GM12872 (cell line): Measurements from ENCODE around the gene PCDHB16.

Source experiments
- CTCF ChIP-seq: IDR thresholded peaks from 3 replicates; pipeline ENCODE4 v1.5.1; 2011; ENCODE audit warnings: low read depth, mild to moderate bottlenecking, low read length, moderate library complexity; ENCODE audit not compliant: insufficient read depth

Gene PCDHB16

GRCh38 chr5:141234109-141234667 is 52.0 kb downstream of the PCDHB16 start:
- no peak for TF ChIP-seq CTCF
